Retinal pigment epithelial cell (primary cell): ENCODE results near the gene CMTM3.
"Not testable (repeated sequence)": the region's sequence is repeated elsewhere in the genome, so short reads cannot be mapped to it uniquely, and the experiment has no call there.

Source experiments
- DNase-seq: peaks from one replicate; pipeline ENCODE4 v3.0.0-alpha.2; 2010; ENCODE audit warnings: low read depth
- H3K4me3 ChIP-seq: 2 replicates; pipeline ENCODE4 v1.5.1; 2011; ENCODE audit warnings: mild to moderate bottlenecking, low read length, control low read depth, moderate library complexity
- TF ChIP-seq, protein P1 (sequence below): conservative IDR thresholded peaks from 2 replicates; pipeline ENCODE4 v1.5.1; 2011; ENCODE audit warnings: low read depth, low read length, control low read depth, inconsistent platforms

The CMTM3 gene

DNA sequence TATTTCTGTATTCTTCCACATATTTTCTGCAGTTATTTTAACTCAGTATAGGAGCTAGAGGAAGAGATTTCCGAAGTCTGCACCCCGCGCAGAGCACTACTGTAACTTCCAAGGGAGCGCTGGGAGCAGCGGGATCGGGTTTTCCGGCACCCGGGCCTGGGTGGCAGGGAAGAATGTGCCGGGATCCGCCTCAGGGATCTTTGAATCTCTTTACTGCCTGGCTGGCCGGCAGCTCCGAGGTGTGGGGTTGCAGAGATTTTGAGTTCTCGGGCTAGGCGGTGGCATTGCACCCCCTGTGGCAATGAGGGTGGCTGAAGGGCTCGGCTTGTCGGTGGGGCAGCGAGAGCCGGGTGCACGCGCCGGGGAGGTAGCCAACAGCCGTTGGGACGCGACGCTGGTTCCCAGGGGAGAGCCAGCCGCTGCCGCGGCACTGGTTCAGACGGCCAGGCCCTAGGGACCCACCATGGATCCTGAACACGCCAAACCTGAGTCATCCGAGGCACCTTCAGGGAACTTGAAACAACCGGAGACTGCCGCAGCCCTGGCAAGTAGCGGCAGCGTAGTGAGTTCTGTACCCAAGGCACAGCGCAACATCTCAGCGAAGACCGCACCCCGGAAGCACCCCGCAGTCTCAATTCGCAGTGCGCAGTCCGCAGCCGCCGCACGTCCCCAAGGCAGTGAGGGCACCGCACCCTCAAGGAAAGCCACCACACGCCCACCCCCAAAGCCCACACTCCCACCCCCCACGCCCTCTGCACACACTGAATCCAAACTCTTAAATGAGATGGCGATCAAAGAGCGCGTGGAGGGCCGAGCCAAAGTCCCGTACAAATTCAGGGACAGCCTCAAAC, 38.2 kb upstream of the CMTM3 start, which contains the start of gene CMTM1:
Gene CMTM1 (plus strand): TSS at position 389 of the 851 bp plus-strand sequence. CDS start 75 bp downstream, at position 464.
- TF ChIP-seq, protein P1, sequence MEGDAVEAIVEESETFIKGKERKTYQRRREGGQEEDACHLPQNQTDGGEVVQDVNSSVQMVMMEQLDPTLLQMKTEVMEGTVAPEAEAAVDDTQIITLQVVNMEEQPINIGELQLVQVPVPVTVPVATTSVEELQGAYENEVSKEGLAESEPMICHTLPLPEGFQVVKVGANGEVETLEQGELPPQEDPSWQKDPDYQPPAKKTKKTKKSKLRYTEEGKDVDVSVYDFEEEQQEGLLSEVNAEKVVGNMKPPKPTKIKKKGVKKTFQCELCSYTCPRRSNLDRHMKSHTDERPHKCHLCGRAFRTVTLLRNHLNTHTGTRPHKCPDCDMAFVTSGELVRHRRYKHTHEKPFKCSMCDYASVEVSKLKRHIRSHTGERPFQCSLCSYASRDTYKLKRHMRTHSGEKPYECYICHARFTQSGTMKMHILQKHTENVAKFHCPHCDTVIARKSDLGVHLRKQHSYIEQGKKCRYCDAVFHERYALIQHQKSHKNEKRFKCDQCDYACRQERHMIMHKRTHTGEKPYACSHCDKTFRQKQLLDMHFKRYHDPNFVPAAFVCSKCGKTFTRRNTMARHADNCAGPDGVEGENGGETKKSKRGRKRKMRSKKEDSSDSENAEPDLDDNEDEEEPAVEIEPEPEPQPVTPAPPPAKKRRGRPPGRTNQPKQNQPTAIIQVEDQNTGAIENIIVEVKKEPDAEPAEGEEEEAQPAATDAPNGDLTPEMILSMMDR = no peak
- no peak within 1 kb of the TSS for H3K4me3 ChIP-seq
- no peak for DNase-seq

DNA sequence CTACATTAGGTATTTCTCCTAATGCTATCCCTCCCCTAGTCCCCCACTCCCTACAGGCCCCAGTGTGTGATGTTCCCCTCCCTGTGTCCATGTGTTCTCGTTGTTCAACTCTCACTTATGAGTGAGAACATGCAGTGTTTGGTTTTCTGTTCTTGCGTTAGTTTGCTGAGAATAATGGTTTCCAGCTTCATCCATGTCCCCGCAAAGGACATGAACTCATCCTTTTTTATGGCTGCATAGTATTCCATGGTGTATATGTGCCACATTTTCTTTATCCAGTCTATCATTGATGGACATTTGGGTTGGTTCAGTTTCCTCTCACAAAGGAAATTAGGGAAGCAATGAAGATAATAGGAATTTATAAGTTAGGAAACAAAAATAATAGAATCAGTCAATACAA, 37.2 kb upstream of the CMTM3 start:
- H3K4me3 ChIP-seq, DNase-seq: not testable (repeated sequence)

DNA sequence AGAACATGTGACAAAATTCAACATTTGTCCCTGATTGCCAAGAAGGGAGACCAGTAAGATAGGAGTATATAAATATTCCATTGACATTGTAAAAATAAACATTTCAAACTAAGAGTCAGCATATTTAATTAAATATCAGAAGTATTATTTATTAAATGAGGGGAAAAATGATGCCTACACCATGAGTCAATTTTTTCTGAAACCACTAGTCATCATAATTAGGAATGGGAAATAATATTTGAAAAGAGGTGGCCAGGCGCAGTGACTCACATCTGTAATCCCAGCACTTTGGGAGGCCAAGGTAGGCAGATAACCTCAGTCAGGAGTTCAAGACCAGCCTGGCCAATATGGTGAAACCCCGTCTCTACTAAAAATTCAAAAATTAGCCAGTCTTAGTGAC, 36.1 kb upstream of the CMTM3 start:
- no peak for DNase-seq
- no peak overlapping the region for H3K4me3 ChIP-seq
- TF ChIP-seq, protein P1 = no peak

DNA sequence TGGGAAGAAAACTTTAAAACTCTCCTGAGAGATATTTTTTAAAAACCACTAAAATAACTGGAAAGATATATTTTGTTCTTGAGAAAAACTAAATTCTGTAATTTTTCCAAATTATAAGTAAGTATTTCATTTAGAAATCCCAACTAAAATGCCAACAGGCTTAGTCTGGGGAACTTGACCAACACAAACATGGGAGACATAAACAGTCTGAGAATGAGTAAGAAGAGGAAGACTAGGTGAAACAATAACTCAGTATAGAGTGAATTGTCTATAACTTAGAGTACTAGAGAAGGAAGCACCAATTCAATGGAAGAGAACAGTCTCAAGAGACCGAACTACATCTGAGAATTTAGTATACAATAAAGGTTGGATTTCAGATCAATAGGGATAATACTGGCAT, 35.4 kb upstream of the CMTM3 start:
- TF ChIP-seq, protein P1 = no peak
- no peak overlapping the region for H3K4me3 ChIP-seq
- DNase-seq = no peak

DNA sequence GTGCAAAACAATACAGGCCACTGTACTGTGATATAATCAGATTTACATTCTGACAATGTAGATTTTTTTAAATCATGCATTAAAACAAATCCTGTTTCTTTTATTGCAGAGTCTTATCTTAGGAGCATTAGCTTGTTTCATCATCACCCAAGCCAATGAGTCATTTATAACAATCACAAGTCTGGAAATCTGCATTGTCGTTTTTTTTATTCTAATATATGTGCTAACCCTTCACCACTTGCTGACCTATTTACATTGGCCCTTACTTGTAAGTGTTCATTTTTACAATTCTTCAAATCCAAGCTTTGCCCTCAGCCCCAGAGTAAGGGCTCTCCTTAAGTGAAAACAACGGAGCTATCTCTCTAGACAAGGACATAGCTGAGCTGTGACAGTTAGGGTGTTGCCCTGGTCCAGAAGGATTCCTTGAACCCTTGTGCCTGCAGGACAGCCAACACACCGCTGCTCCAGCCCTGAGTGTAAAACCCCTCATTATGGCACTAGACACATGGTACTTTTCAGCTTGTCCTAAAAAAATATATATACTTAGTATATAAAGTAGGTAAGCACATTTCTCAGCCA, 34.6 kb upstream of the CMTM3 start:
- DNase-seq = peak; percentile 86
- TF ChIP-seq, protein P1 = no peak
- H3K4me3 ChIP-seq = no peak overlapping the region

DNA sequence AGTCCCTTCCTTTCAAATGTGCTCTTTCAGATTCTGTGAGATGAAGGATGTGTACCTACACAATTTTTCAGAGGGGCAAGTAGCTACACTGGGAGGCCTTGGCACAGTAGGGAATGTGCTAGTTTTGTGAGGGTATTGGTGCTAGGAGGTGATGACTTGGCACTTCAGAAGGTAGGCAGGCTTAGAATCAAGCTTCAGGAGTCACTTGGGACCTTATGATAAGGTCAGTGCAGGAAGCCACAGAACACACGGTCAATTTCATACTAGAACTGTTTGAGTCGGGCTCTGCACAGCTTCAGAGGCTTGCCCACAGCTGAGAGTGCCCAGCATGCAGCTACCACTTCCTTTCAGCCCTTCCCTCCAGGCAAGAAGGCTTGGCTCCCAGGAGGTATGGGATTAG, 32.1 kb upstream of the CMTM3 start:
- H3K4me3 ChIP-seq = no peak overlapping the region
- DNase-seq = no peak
- TF ChIP-seq, protein P1 = no peak

DNA sequence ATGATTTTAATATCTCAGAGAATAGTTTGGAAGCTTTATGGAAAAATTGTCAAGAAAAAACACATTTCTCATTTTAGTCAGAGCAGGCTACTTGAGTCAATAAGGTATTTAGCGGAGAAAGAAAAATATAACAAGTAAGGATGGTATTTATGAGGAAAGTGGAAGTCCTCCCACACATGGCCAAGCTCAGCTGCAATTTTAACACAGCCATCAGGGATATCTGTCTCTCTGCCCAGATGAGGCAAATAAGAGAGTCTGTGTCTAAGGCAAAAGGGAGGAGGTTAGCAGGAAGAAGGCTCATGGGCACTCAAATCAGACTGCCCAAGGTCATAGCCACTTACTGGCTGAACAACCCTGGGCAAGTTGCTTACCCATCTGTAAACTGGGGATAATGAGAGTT, 30.4 kb upstream of the CMTM3 start:
- TF ChIP-seq, protein P1 = no peak
- DNase-seq = no peak
- H3K4me3 ChIP-seq = no peak overlapping the region
